HCT116 (cell line): ENCODE data around the gene CAPN3. TPM values are rescaled to one million over a fixed set of nuclear protein-coding genes. Genes with fewer than 3 reads are reported as not detected.

Source experiments
- ATAC-seq: fragments of 200-7000 bp; cut with Tn5 transposase; 2 replicates; pipeline ENCODE4 v1.9.1; 2020; ENCODE audit warnings: mild to moderate bottlenecking, moderate library complexity
- BruUV-seq: library from RNA; stranded (reverse); fragments of 400-500 nt; replicated peaks from 2 replicates; lab custom pipeline; 2021; lab: Mats Ljungman, UMichigan
- CTCF ChIA-PET: fragments of 300-600 bp; sonication (Branson Sonifier 250); formaldehyde crosslinking; loops from one replicate; lab custom pipeline; 2021; ENCODE audit warnings: antibody characterized with exemption; lab: Charles Lee
- POLR2A ChIA-PET: fragments of 300-600, 350-600 bp; sonication (Branson Sonifier 250); formaldehyde crosslinking; loops from one replicate; lab custom pipeline; 2021; ENCODE audit warnings: antibody characterized with exemption; lab: Charles Lee
- RAD21 ChIA-PET, 2 experiments: fragments of 300-600 bp; sonication (Branson Sonifier 250); formaldehyde crosslinking; loops; one replicate each; lab custom pipeline; 2023; ENCODE audit warnings: low total read pairs in 2 of 2; ENCODE audit not compliant: uncharacterized antibody in 2 of 2, unreplicated experiment in 2 of 2, low non-redundant PET in 1 of 2; lab: Charles Lee
- DNase-seq: peaks from one replicate; pipeline ENCODE4 v3.0.0-alpha.2; 2010; ENCODE audit warnings: low read depth, low spot score
- H2AFZ ChIP-seq: fragments of 200-600 bp; shearing (Covaris generic), sonication (generic); 2 replicates; pipeline ENCODE4 v1.6.1; 2017; ENCODE audit warnings: low read depth, mixed run types, mixed read lengths, antibody characterized with exemption, low read length; ENCODE audit not compliant: poor library complexity, severe bottlenecking
- H3K27ac ChIP-seq: 2 replicates; pipeline ENCODE4 v1.5.1; 2012; ENCODE audit warnings: low read depth, low read length
- H3K27me3 ChIP-seq: fragments of 200-600 bp; sonication (generic); 2 replicates; pipeline ENCODE4 v1.6.1; 2016; ENCODE audit warnings: mixed run types, low read length, mixed read lengths; ENCODE audit not compliant: insufficient read depth
- H3K36me3 ChIP-seq, 2 experiments: fragments of 200-500 bp in 1 of 2; fragments of 200-600 bp in 1 of 2; sonication (Bioruptor generic) in 1 of 2; sonication (generic) in 1 of 2; 2 replicates each; pipeline versions ENCODE4 v1.5.1 to v1.6.1; 2014 to 2016; ENCODE audit warnings: low read length in 2 of 2, inconsistent platforms in 1 of 2, mixed read lengths in 1 of 2, mixed run types in 1 of 2; ENCODE audit not compliant: insufficient read depth in 2 of 2, control insufficient read depth in 1 of 2
- H3K4me1 ChIP-seq, 2 experiments: fragments of 200-600 bp in 1 of 2; sonication (generic) in 1 of 2; 2 replicates each; pipeline versions ENCODE4 v1.5.1 to v1.6.1; 2012 to 2017; ENCODE audit warnings: low read length in 2 of 2, inconsistent platforms in 1 of 2, mild to moderate bottlenecking in 1 of 2, mixed read lengths in 1 of 2, mixed run types in 1 of 2, moderate library complexity in 1 of 2; ENCODE audit not compliant: insufficient read depth in 2 of 2, control insufficient read depth in 1 of 2
- H3K4me2 ChIP-seq: fragments of 200-600 bp; sonication (generic); 2 replicates; pipeline ENCODE4 v1.6.1; 2017; ENCODE audit warnings: mixed run types, low read length, mixed read lengths
- H3K4me3 ChIP-seq, 2 experiments: fragments of 200-600 bp in 1 of 2; sonication (generic) in 1 of 2; replicated peaks in 1 of 2; 2 replicates each; pipeline ENCODE4 v1.5.1; 2011 to 2016; ENCODE audit warnings: low read length in 2 of 2, control low read depth in 1 of 2, low read depth in 1 of 2, mild to moderate bottlenecking in 1 of 2, mixed read lengths in 1 of 2, mixed run types in 1 of 2
- H3K79me2 ChIP-seq: fragments of 200-600 bp; sonication (generic); 2 replicates; pipeline ENCODE4 v1.6.1; 2017; ENCODE audit warnings: mild to moderate bottlenecking, mixed run types, low read length, moderate library complexity, mixed read lengths; ENCODE audit not compliant: insufficient read depth
- H3K9ac ChIP-seq: fragments of 200-600 bp; sonication (generic); 2 replicates; pipeline ENCODE4 v1.6.1; 2016; ENCODE audit warnings: low read length, mixed read lengths
- H3K9me2 ChIP-seq: fragments of 200-600 bp; sonication (generic), shearing (Covaris generic); 2 replicates; pipeline ENCODE4 v1.6.1; 2017; ENCODE audit warnings: mixed run types, mild to moderate bottlenecking, moderate library complexity; ENCODE audit not compliant: insufficient read depth
- H3K9me3 ChIP-seq, 2 experiments: fragments of 200-500 bp in 1 of 2; fragments of 200-600 bp in 1 of 2; sonication (Bioruptor generic) in 1 of 2; sonication (generic) in 1 of 2; 2 replicates each; pipeline ENCODE4 v1.6.1; 2014 to 2017; ENCODE audit warnings: low read length in 2 of 2, mixed read lengths in 2 of 2, inconsistent platforms in 1 of 2, low read depth in 1 of 2, mild to moderate bottlenecking in 1 of 2, mixed run types in 1 of 2, moderate library complexity in 1 of 2; ENCODE audit not compliant: control insufficient read depth in 1 of 2, insufficient read depth in 1 of 2
- H4K20me1 ChIP-seq: fragments of 200-600 bp; sonication (generic), shearing (Covaris generic); 2 replicates; pipeline ENCODE4 v1.6.1; 2017; ENCODE audit warnings: mixed run types, mild to moderate bottlenecking, moderate library complexity; ENCODE audit not compliant: insufficient read depth
- ATF3 ChIP-seq: IDR thresholded peaks from 2 replicates; pipeline ENCODE4 v1.6.1; 2012
- CBX3 ChIP-seq: IDR thresholded peaks from 2 replicates; pipeline ENCODE4 v1.6.1; 2012; ENCODE audit warnings: low read depth
- CEBPB ChIP-seq: IDR thresholded peaks from 2 replicates; pipeline ENCODE4 v1.6.1; 2012; ENCODE audit warnings: low read depth
- JUND ChIP-seq: IDR thresholded peaks from 2 replicates; pipeline ENCODE4 v1.6.1; 2012
- POLR2AphosphoS5 ChIP-seq: IDR thresholded peaks from 2 replicates; pipeline ENCODE4 v1.6.1; 2011; ENCODE audit warnings: mild to moderate bottlenecking, low read depth, low read length, moderate library complexity
- RAD21 ChIP-seq: IDR thresholded peaks from 2 replicates; pipeline ENCODE4 v1.6.1; 2012; ENCODE audit warnings: low read depth, mild to moderate bottlenecking
- SIN3A ChIP-seq: IDR thresholded peaks from 2 replicates; pipeline ENCODE4 v1.6.1; 2012; ENCODE audit warnings: low read depth
- SRF ChIP-seq: IDR thresholded peaks from 2 replicates; pipeline ENCODE4 v1.6.1; 2012; ENCODE audit warnings: low read depth
- TCF7L2 ChIP-seq: IDR thresholded peaks from 2 replicates; pipeline ENCODE4 v1.7.0; 2011; ENCODE audit warnings: borderline replicate concordance, inconsistent platforms; ENCODE audit not compliant: insufficient read depth, insufficient read length; ENCODE audit errors: extremely low read depth
- intact Hi-C: fragments of 100-400 bp; cut with micrococcal nuclease; formaldehyde crosslinking; loops from 2 replicates; pipeline ENCODE4 v1.10.0; 2022
- total RNA-seq: library from RNA; stranded (reverse); gene quantifications from one replicate; pipeline ENCODE4 v1.2.1, GENCODE V29; 2021; ENCODE audit not compliant: unreplicated experiment
- TF ChIP-seq, protein P1 (sequence below): IDR thresholded peaks from 2 replicates; pipeline ENCODE4 v1.6.1; 2012; ENCODE audit warnings: low read depth
- TF ChIP-seq, protein P2 (sequence below): IDR thresholded peaks from 2 replicates; pipeline ENCODE4 v1.6.1; 2011; ENCODE audit warnings: mild to moderate bottlenecking, low read length, moderate library complexity; ENCODE audit not compliant: insufficient replicate concordance; ENCODE audit errors: extremely low read depth

The CAPN3 gene
- total RNA-seq, 1 experiment from 2014 or later = 1.8 TPM

GRCh38 chr15:42419369-42419768, 60.1 kb downstream of the CAPN3 start:
- H3K9me2 ChIP-seq = no peaks in the 10 kb centered on the region
- no TSS peak for BruUV-seq
- H3K4me3 ChIP-seq = no peak overlapping the region
- DNase-seq = no peak
- H3K27me3 ChIP-seq = no peaks in the 10 kb centered on the region
- no peak overlapping the region for H3K9ac ChIP-seq
- peaks cover 16 to 28% of the 10 kb centered on the region in 2 experiments for H3K36me3 ChIP-seq
- ChIA-PET POLR2A (no interaction called here), CTCF (no interaction called here), RAD21 (no interaction called here)
- H2AFZ ChIP-seq = no peak overlapping the region
- H3K4me2 ChIP-seq = no peak overlapping the region
- H3K9me3 ChIP-seq = no peaks in the 10 kb centered on the region
- TF ChIP-seq, protein P1, sequence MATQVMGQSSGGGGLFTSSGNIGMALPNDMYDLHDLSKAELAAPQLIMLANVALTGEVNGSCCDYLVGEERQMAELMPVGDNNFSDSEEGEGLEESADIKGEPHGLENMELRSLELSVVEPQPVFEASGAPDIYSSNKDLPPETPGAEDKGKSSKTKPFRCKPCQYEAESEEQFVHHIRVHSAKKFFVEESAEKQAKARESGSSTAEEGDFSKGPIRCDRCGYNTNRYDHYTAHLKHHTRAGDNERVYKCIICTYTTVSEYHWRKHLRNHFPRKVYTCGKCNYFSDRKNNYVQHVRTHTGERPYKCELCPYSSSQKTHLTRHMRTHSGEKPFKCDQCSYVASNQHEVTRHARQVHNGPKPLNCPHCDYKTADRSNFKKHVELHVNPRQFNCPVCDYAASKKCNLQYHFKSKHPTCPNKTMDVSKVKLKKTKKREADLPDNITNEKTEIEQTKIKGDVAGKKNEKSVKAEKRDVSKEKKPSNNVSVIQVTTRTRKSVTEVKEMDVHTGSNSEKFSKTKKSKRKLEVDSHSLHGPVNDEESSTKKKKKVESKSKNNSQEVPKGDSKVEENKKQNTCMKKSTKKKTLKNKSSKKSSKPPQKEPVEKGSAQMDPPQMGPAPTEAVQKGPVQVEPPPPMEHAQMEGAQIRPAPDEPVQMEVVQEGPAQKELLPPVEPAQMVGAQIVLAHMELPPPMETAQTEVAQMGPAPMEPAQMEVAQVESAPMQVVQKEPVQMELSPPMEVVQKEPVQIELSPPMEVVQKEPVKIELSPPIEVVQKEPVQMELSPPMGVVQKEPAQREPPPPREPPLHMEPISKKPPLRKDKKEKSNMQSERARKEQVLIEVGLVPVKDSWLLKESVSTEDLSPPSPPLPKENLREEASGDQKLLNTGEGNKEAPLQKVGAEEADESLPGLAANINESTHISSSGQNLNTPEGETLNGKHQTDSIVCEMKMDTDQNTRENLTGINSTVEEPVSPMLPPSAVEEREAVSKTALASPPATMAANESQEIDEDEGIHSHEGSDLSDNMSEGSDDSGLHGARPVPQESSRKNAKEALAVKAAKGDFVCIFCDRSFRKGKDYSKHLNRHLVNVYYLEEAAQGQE = no peak
- TF ChIP-seq, protein P2, sequence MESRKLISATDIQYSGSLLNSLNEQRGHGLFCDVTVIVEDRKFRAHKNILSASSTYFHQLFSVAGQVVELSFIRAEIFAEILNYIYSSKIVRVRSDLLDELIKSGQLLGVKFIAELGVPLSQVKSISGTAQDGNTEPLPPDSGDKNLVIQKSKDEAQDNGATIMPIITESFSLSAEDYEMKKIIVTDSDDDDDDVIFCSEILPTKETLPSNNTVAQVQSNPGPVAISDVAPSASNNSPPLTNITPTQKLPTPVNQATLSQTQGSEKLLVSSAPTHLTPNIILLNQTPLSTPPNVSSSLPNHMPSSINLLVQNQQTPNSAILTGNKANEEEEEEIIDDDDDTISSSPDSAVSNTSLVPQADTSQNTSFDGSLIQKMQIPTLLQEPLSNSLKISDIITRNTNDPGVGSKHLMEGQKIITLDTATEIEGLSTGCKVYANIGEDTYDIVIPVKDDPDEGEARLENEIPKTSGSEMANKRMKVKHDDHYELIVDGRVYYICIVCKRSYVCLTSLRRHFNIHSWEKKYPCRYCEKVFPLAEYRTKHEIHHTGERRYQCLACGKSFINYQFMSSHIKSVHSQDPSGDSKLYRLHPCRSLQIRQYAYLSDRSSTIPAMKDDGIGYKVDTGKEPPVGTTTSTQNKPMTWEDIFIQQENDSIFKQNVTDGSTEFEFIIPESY = no peak
- TF ChIP-seq SRF (no peak), CBX3 (no peak), CEBPB (no peak), RAD21 (no peak), TCF7L2 (no peak), SIN3A (no peak), JUND (no peak), POLR2AphosphoS5 (no peak), ATF3 (no peak)
- H3K79me2 ChIP-seq = no peaks in the 10 kb centered on the region
- intact Hi-C loops = no loop called here
- ATAC-seq = no peak
- H3K27ac ChIP-seq = no peak overlapping the region
- H3K4me1 ChIP-seq = no peaks in the 10 kb centered on the region
- H4K20me1 ChIP-seq = no peaks in the 10 kb centered on the region
